Measurements from ENCODE around the gene IER5. TPM values are rescaled to one million over a fixed set of nuclear protein-coding genes. Genes with fewer than 3 reads are reported as not detected.

Gene IER5
- total RNA-seq, 1 experiment from 2014 or later: 18.0 TPM

DNA sequence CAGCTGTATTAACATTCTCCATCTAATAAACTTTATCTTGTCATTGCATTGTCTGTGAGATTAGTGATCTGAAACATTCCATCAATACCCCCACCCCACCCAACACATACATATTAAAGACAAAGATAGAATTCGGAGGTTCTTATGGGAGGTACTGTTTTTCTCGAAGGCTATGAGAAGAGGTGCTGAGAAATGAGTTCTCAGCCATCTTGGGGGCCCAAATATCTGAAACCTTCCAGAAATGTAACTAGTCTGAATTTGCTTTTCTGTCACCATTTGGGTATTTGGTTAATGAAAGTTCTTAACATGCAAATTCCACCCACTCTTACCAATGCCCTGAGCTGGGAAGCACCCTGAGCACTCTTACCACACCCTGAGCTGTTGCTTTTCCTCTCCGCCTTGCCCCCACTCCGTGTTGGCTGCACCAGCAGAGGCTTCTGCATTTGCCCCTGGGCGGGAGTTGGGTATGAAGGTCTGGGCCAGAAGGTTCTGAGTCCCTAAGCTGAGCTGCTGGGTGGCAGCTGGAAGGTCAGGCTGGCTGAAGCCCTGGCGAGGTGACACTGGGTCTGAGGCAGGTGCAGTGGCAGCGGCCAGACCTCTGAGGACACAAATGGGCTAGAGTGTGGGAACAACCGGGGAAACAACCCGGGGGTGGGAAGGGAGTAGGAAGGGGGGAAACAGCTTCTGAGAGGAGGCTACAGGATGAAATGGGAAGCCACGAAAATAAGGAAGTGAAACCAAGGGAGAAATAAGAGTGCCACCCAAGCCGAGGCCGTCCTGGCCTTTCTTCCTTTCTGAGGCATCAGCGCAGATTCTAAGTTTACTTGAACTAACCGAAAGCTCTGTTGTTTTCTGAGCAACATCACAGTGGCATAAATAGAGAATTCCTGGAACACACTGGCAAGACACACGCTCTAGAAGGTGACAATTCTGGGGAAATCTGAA is 26.3 kb upstream of the IER5 start:
- Histone ChIP-seq H3K4me3 (ENCODE audit: insufficient read depth, low read depth, low read length) (no peak overlapping the region), H3K27me3 (ENCODE audit: control insufficient read depth, insufficient read depth, low read length) (no peaks in the 10 kb centered on the region), H3K36me3 (replicated peaks; ENCODE audit: control insufficient read depth, insufficient read depth, low read length) (no peaks in the 10 kb centered on the region)
- DNase-seq: no peak

DNA sequence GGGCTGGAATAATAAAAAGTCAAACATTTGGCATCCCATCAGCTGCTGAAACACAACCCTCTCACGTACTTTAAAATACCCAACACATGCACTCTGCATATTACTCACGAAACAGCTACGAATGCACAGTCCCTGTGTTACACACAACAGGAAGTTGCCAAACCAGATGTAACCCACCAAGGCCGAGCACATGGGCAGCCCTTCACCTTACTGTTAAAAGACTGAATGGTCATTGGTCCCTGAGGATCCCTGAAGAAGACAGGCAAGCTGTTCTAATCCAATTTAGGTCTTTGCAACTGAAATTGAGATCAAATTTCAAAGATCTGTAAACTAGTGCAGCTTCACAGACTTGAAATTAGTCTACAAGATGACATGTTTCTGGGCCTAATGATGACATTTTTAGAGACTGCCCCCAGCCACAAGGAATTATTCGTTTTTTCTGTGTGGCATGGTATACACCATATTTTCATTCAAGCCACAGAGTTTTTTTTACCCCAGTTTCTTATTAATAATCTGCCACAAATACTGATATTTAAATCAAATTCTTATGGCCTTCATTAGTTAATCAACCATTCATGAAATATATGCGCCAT is 25.6 kb upstream of the IER5 start:
- Histone ChIP-seq H3K27me3 (ENCODE audit: control insufficient read depth, insufficient read depth, low read length) (no peaks in the 10 kb centered on the region), H3K36me3 (replicated peaks; ENCODE audit: control insufficient read depth, insufficient read depth, low read length) (no peaks in the 10 kb centered on the region), H3K4me3 (ENCODE audit: insufficient read depth, low read depth, low read length) (no peak overlapping the region)
- no peak for DNase-seq

DNA sequence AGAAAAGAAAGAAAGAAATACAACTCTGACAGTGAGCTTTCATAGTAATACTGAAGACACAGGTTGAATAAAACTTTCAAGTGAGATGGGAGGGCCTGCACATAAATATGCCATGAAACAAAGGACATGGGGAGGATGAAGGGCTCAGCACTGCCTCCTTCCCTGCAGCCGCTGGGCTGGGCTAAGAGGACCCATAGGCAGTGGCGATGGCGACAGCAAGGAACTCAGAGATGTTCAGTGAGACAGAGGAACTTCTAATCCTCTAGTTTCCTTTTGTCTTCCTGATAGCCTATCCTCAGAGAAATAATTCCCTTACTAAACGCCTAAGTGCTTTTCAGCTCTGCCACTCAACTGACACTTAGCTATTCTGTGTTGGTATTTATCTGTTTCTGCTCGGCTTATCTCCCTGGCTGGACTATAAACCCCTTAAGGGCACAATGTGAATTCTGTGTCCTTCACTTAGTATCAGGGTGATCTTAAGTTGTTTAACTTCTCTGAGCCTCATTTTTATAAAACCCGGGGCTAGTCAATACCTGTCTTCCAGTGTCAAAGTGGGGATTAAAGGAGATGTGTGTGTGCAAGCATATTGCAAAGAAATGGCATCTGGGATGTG is 24.4 kb upstream of the IER5 start:
- Histone ChIP-seq H3K27me3 (ENCODE audit: control insufficient read depth, insufficient read depth, low read length) (no peaks in the 10 kb centered on the region), H3K36me3 (replicated peaks; ENCODE audit: control insufficient read depth, insufficient read depth, low read length) (no peaks in the 10 kb centered on the region), H3K4me3 (ENCODE audit: insufficient read depth, low read depth, low read length) (no peak overlapping the region)
- peak; percentile 39 for DNase-seq

DNA sequence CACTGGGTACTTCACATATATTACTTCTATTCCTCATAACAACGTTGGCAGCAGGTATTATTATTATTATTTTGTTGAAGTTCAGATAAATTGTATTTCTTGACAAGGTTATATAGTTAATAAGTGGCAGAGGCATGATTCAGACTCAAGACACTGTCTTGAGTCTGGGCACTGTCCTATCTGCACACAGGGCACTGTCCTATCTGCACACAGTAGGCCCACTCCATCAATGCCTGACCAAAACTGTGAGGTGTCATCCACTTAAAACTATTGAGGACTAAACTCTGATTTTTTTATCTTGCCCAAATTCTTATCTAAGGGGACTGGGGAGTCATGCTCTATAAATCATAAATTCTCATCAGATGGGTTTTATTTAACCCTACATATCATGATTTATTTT is 23.8 kb upstream of the IER5 start:
- no peak overlapping the region for H3K4me3 ChIP-seq (ENCODE audit: insufficient read depth, low read depth, low read length)
- no peaks in the 10 kb centered on the region for H3K27me3 ChIP-seq (ENCODE audit: control insufficient read depth, insufficient read depth, low read length)
- no peak for DNase-seq

DNA sequence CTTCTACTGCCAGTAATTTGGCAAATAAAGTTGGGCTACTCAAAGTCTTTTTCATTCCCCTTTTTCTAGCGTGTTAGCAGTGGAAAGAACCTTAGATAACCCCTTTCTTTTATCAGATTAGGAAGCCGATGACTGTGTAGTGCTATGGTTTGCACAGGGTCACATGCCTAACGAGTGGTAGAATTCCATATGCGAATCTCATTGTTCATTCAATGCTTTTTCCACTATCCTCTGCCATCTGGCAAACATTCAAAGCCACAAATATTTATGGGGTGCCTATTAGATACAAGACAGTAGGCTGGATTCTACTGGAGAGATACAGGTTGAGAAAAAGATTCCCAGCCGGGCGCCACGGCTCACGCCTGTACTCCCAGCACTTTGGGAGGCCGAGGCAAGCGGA is 14.9 kb upstream of the IER5 start:
- H3K27me3 ChIP-seq (ENCODE audit: control insufficient read depth, insufficient read depth, low read length): no peaks in the 10 kb centered on the region
- DNase-seq: no peak
- H3K36me3 ChIP-seq (replicated peaks; ENCODE audit: control insufficient read depth, insufficient read depth, low read length): no peaks in the 10 kb centered on the region
- no peak overlapping the region for H3K4me3 ChIP-seq (ENCODE audit: insufficient read depth, low read depth, low read length)

More for the DNA sequence above, 23.8 kb upstream of the IER5 start:
- no peaks in the 10 kb centered on the region for H3K36me3 ChIP-seq (replicated peaks; ENCODE audit: control insufficient read depth, insufficient read depth, low read length)

DNA sequence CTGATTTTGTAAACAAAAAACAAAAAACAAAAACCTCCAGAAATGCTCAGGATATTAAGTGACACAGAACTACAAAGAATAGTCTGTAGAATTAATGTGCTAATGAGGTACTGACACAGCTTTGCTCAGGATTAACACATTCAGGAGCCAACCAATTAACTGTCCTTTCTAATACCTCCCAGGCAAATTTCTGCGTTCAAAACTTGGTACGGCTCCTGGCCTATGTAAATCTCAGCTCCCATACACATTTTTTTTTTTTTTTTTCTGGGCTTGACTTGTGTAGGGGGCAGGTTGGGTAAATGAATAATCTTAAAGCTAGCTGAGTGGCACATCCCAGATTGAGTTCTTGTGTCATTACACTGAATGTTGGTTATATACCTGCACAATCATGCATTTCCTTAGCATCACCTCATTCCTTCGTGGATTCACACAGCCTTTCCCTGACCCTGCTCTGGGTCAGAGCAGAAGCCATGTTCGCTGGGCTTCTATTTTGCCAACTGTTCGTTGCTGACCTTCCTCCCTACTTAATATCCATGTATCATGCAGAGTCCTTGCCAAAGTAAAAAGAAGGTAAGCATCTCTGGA is 12.6 kb upstream of the IER5 start:
- no peaks in the 10 kb centered on the region for H3K36me3 ChIP-seq (replicated peaks; ENCODE audit: control insufficient read depth, insufficient read depth, low read length)
- DNase-seq: no peak

DNA sequence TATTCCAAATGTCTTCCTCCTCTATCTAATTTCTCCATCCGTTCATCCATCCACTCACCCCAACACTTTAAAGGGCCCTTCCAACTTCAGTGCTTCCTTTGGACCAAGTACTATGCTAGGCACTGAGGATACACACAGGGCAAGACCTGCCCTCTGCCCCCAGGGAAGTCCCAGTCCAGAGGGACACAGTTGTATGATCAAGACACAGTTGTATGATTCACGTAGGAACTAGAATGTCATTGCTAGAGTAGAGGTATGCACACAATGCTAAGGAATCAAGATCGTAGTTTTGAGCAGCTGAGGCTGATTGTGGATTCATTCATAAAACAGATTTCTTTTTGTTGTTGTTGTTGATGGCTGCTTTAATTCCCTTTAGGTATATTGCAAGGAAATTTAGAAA is 11.6 kb upstream of the IER5 start:
- H3K27me3 ChIP-seq (ENCODE audit: control insufficient read depth, insufficient read depth, low read length): no peaks in the 10 kb centered on the region
- no peak overlapping the region for H3K4me3 ChIP-seq (ENCODE audit: insufficient read depth, low read depth, low read length)
- no peaks in the 10 kb centered on the region for H3K36me3 ChIP-seq (replicated peaks; ENCODE audit: control insufficient read depth, insufficient read depth, low read length)
- no peak for DNase-seq

More for the DNA sequence above, 12.6 kb upstream of the IER5 start:
- H3K27me3 ChIP-seq (ENCODE audit: control insufficient read depth, insufficient read depth, low read length): no peaks in the 10 kb centered on the region
- no peak overlapping the region for H3K4me3 ChIP-seq (ENCODE audit: insufficient read depth, low read depth, low read length)

DNA sequence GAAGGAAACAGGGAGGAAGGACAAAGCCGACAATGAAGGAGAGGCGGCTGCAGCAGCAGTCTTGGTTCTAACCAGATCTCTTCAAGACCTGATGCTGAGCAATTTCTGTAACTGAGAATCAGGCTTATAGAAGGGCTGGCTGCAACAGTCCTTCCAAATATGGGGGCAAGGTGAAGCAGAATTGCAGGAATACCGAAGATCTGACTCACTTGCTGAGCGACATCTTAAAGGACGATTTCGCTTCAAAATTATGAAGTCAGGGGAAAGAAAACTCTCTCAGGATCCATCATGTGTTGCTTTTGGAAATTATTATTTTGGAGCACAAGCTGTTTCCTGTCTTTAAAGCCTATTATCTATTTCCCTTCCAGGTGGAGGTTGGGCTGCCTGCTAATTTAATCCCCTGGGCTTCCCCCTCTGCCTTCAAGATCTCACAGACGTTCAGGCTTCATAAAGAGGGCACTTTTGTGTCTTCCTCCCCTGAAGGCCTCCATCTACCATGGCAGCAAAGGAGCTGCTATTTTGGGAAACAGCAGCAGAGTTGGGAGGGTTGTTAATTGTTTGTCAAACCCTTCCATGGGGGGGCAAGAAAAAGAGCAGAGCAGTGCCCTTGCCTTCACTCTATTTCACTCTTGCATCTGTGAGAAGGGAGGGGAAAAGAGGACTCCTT is 10.8 kb upstream of the IER5 start:
- H3K36me3 ChIP-seq (replicated peaks; ENCODE audit: control insufficient read depth, insufficient read depth, low read length): no peaks in the 10 kb centered on the region
- H3K27me3 ChIP-seq (ENCODE audit: control insufficient read depth, insufficient read depth, low read length): no peaks in the 10 kb centered on the region
- DNase-seq: no peak
- no peak overlapping the region for H3K4me3 ChIP-seq (ENCODE audit: insufficient read depth, low read depth, low read length)

DNA sequence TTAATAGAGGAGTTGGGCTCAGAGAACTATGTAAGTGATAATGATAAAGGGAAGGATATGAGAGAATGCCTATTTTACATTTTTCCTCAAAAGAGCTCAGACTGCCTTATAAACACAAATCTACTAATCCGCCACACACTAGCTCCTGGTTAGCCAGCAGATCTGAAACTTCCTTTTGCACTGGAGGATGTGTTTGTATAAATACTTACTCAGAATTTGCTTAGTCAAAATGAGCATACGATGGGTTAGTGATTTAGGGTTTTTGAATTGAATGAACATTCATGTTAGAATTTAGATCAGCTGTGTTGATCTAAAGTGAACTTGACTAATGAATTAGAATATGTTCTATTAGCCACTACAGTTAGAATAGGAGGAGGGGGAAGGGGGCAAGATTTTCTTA is 9.1 kb upstream of the IER5 start:
- Histone ChIP-seq H3K27me3 (ENCODE audit: control insufficient read depth, insufficient read depth, low read length) (no peaks in the 10 kb centered on the region), H3K36me3 (replicated peaks; ENCODE audit: control insufficient read depth, insufficient read depth, low read length) (no peaks in the 10 kb centered on the region), H3K4me3 (ENCODE audit: insufficient read depth, low read depth, low read length) (no peak overlapping the region)
- no peak for DNase-seq

DNA sequence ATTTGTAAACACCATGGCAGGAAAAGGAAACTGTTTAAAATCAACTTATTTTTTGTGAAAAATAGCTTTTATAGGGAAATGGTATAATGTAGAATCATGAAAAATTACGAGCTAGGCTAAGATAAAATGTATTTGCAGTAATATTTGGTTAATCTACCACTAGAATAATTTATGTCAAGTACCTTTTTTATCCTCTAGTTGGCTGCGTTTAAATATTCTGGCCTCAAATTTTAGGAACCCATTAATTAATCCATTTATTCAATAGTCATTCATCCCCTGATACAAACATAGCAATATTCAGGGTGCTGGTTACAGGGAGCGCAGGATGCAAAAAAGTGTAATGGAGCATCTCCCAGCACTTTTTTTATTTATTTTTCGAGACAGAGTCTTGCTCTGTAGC is 8.6 kb upstream of the IER5 start:
- H3K27me3 ChIP-seq (ENCODE audit: control insufficient read depth, insufficient read depth, low read length): no peaks in the 10 kb centered on the region
- no peak for DNase-seq
- H3K36me3 ChIP-seq (replicated peaks; ENCODE audit: control insufficient read depth, insufficient read depth, low read length): no peaks in the 10 kb centered on the region
- no peak overlapping the region for H3K4me3 ChIP-seq (ENCODE audit: insufficient read depth, low read depth, low read length)

DNA sequence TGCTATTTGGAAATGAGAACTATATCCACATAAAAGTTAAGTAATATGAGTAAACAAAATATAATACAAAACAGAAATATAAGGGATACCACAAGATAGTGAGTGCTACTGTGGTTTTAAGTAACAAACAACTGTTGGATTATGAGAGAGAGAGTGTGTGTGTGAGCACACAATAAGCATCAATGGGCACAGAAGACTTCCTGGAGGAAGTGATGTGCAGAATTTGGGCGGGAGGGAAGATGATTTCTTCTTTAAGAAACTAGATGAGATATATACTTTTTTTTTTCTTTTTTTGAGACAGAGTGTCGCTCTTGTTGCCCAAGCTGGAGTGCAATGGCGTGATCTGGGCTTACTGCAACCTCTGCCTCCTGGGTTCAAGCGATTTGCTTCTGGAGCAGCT is 7.9 kb upstream of the IER5 start:
- no peak for DNase-seq
- Histone ChIP-seq H3K36me3 (replicated peaks; ENCODE audit: control insufficient read depth, insufficient read depth, low read length) (no peaks in the 10 kb centered on the region), H3K27me3 (ENCODE audit: control insufficient read depth, insufficient read depth, low read length) (no peaks in the 10 kb centered on the region), H3K4me3 (ENCODE audit: insufficient read depth, low read depth, low read length) (no peak overlapping the region)

DNA sequence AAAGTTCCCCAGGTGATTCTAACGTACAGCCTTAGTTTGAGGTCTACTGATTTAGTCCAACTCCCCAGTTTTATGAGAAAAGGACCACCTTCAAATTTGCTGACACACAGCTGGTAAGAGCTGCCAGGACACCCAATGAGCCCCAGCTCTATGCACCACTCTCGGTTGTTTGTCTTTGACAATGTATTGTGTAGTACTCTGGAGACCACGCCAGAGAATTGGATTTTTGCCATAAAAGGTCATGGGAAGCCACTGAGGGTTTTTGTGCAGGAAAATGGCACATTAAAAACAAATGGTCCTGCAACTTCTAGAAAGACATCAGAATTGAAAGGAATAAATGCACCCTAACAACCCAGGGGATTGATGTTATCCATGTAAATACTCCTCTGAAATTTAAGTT is 7.1 kb upstream of the IER5 start:
- DNase-seq: no peak
- no peaks in the 10 kb centered on the region; the same call in 1 of the 2 replicates for H3K27me3 ChIP-seq (ENCODE audit: control insufficient read depth, insufficient read depth, low read length)
- H3K36me3 ChIP-seq (replicated peaks; ENCODE audit: control insufficient read depth, insufficient read depth, low read length): no peaks in the 10 kb centered on the region
- no peak overlapping the region for H3K4me3 ChIP-seq (ENCODE audit: insufficient read depth, low read depth, low read length)

DNA sequence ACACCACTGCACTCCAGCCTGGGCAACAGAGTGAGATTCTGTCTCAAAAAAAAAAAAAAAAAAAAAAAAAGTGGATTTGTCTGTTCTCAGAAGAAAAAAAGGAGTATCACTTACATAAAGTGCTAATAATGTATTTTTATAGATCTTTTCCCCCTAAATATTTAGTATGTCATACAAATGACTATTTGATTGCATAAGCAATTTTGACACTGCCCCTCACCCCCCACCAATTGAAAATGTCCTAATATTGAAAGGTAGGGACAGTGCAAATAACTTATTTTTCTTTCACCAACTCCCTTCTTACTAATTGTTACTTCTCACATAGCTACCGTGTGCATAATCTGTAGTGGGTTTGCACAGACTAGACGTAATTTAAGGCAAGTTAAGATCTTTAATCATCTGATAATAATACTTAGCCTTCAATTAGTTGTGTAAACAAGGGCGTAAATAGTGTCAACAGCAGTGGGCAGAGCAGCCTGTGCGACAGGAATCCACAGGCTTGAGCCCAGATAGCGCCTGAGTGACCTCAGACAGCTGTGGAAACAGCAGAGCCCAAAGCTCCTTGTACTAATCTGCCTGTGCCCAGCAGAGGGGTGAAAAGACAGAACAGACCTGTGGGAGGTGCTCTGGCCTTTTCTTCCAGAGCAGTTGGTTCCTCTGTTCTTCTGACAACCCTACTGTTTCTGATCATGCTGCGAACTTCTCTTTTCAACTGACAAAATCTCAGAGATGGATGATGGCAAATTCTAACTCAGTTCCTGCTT is 4.5 kb upstream of the IER5 start:
- H3K36me3 ChIP-seq (replicated peaks; ENCODE audit: control insufficient read depth, insufficient read depth, low read length): no peaks in the 10 kb centered on the region
- peak; percentile 73 for DNase-seq

DNA sequence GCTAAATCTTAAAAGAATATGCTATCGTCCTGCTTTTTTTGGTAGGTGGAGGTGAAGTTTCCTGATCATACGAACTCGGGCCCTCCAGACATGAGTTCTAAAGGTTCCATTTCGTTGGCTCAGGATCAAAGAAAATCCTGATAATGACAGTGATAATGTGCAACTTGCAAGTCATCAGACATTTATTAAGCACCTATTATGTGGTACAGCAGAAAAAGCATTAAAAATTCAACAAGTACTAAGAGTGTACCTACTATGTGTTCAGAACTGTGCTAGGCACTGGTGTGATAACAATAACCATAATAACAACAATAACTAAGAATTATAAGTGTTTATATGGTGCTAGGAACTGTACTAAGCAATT is 3.9 kb upstream of the IER5 start:
- DNase-seq: no peak
- Histone ChIP-seq H3K4me3 (ENCODE audit: insufficient read depth, low read depth, low read length) (no peak overlapping the region), H3K36me3 (replicated peaks; ENCODE audit: control insufficient read depth, insufficient read depth, low read length) (no peaks in the 10 kb centered on the region), H3K27me3 (ENCODE audit: control insufficient read depth, insufficient read depth, low read length) (peaks cover 17% of the 10 kb centered on the region)

More for the DNA sequence above, 4.5 kb upstream of the IER5 start:
- Histone ChIP-seq H3K4me3 (ENCODE audit: insufficient read depth, low read depth, low read length) (no peak overlapping the region), H3K27me3 (ENCODE audit: control insufficient read depth, insufficient read depth, low read length) (peaks cover 13% of the 10 kb centered on the region)
